Measurements from ENCODE around the gene NDUFS8.
A peak's percentile ranks its signal among the peaks of the same experiment; 100 is the strongest.

NDUFS8 gene

DNA sequence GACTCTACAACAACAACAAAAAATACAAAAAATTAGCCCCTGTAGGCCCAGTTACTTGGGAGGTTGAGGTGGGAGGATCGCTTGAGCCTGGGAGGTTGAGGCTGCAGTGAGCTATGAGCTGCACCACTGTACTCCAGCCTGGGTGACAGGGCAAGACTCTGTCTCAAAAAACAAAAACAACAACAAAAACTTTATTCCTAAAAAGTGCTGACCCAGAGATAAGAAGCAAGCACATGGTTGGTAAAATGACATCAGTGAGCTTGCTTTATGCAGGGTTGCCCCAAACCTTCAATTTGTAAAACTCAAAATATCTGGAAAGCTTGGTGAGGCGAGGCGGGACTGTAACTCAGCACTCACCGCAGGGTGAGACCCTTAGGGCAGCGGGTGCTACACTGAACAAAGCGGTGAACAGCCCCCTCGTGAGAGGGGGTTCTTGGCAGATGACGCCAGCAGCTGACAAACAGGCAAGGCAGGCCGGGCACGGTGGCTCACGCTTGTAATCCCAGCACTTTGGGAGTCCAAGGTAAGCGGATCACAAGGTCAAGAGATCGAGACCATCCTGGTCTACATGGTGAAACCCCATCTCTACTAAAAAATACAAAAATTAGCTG is 4.9 kb downstream of the NDUFS8 start:
- Histone ChIP-seq H3K9me3 (no peaks in the 10 kb centered on the region), H3K27ac (peak overlapping the region; percentile 99), H3K4me1 (ENCODE audit: control insufficient read depth in 1 of 2, insufficient read depth in 1 of 2, low read depth in 1 of 2, low read length in 1 of 2) (peaks cover 54 to 68% of the 10 kb centered on the region in 2 experiments), H3K4me3 (ENCODE audit: low read depth in 1 of 2, low read length in 1 of 2) (no peak overlapping the region), H3K27me3 (no peaks in the 10 kb centered on the region), H3K36me3 (no peaks in the 10 kb centered on the region)
- TF ChIP-seq, protein P1, sequence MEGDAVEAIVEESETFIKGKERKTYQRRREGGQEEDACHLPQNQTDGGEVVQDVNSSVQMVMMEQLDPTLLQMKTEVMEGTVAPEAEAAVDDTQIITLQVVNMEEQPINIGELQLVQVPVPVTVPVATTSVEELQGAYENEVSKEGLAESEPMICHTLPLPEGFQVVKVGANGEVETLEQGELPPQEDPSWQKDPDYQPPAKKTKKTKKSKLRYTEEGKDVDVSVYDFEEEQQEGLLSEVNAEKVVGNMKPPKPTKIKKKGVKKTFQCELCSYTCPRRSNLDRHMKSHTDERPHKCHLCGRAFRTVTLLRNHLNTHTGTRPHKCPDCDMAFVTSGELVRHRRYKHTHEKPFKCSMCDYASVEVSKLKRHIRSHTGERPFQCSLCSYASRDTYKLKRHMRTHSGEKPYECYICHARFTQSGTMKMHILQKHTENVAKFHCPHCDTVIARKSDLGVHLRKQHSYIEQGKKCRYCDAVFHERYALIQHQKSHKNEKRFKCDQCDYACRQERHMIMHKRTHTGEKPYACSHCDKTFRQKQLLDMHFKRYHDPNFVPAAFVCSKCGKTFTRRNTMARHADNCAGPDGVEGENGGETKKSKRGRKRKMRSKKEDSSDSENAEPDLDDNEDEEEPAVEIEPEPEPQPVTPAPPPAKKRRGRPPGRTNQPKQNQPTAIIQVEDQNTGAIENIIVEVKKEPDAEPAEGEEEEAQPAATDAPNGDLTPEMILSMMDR (IDR thresholded peaks at IDR 0.05): no peak

DNA sequence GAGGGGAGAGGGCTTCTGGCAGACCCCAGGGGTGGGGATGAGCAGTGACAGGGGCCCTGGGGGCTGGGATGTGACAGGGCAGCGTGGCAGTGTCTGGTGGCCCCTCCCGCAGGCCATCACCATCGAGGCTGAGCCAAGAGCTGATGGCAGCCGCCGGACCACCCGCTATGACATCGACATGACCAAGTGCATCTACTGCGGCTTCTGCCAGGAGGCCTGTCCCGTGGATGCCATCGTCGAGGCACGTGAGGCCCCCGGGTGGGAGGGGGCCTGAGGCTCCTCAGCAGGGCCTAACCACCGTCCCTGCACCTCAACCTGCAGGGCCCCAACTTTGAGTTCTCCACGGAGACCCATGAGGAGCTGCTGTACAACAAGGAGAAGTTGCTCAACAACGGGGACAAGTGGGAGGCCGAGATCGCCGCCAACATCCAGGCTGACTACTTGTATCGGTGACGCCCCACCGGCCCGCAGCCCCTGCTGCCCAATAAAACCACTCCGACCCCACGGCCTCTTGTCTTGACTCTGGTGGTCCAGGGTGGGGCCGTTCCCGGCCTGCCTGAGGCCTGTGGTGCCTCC is 5.7 kb downstream of the NDUFS8 start:
- Histone ChIP-seq H3K4me1 (ENCODE audit: control insufficient read depth in 1 of 2, insufficient read depth in 1 of 2, low read depth in 1 of 2, low read length in 1 of 2) (peaks cover 54 to 69% of the 10 kb centered on the region in 2 experiments), H3K27me3 (no peaks in the 10 kb centered on the region), H3K36me3 (peaks cover 8% of the 10 kb centered on the region), H3K4me3 (ENCODE audit: low read depth in 1 of 2, low read length in 1 of 2) (peak overlapping the region; percentile 87 to 100), H3K9me3 (no peaks in the 10 kb centered on the region), H3K27ac (peak overlapping the region; percentile 99)
- TF ChIP-seq, protein P1 (IDR thresholded peaks at IDR 0.05): no peak

DNA sequence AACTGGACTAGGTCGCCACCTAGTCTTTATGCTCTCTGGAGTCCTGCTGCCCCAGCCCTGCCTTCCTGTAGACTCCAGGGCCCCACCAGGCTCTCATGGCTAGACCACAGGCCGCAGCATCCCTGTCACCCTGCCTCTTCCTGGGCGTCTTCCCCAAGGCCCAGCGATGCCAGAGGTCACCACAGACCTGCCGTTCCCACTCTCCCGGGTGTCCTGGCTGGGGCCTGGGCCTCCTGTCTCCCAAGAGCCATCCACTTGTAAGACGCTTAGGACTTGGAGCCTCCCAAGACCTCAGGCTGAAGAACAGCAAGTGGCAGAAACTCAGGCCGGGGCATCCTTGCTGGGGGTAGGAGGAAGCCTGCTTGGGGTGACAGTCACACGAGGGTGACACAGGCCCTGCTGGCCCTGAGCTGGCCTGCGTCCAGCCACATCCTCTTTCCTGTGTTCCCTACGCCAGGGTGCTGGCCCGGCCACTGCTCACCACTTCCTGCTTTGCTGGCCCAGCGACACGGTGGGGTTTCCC is 6.3 kb downstream of the NDUFS8 start:
- H3K4me1 ChIP-seq (ENCODE audit: control insufficient read depth in 1 of 2, insufficient read depth in 1 of 2, low read depth in 1 of 2, low read length in 1 of 2): peaks cover 54 to 69% of the 10 kb centered on the region in 2 experiments
- TF ChIP-seq, protein P1 (IDR thresholded peaks at IDR 0.05): peak; percentile 50
- peak overlapping the region; percentile 99 for H3K27ac ChIP-seq

DNA sequence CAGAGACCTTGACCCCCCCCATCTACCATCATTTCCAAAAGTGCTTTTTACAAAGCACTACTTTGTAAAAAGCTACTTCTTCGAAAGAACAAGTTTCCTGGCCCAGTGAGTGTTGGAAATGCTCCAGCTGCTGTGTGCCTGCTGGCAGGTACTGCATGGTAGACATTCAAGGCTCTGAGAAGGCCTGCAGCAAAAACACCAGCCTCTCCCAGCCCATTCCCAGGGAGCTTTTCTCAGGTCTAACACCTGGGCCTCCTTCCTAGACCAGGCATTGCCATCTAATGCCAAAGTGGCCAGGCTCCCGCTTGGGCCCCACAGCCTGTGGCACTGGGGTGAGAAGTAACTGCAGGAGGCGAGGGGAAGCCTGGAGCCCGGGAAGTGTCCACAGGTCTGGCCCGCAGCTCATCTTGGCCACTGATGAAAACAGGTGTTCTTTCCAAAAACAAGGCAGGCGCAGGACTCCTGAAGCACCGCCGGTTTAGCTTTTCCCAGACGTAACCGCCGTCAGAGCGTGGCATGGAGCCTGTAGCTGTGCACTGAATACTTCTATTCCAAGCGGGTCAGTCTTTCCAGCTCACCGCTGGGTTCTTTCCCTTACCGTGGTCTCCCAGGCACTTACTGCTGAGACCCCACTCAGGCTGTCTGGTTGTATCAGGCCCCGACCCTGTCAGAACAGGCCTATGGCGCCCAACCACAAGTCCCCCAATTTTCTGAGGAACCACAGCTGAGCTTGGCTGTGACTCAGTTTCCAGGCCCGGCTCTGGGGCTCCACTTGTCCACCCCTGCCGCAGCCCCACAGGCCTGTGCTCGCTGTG is 7.1 kb downstream of the NDUFS8 start:
- peaks cover 59 to 68% of the 10 kb centered on the region in 2 experiments for H3K4me1 ChIP-seq (ENCODE audit: control insufficient read depth in 1 of 2, insufficient read depth in 1 of 2, low read depth in 1 of 2, low read length in 1 of 2)
- H3K36me3 ChIP-seq: peaks cover 22% of the 10 kb centered on the region
- H3K27me3 ChIP-seq: no peaks in the 10 kb centered on the region
- peak overlapping the region; percentile 99 for H3K27ac ChIP-seq
- TF ChIP-seq, protein P1 (IDR thresholded peaks at IDR 0.05): no peak
- H3K4me3 ChIP-seq (ENCODE audit: low read depth in 1 of 2, low read length in 1 of 2): peak overlapping the region; percentile 87 to 100
- no peaks in the 10 kb centered on the region for H3K9me3 ChIP-seq

More for the DNA sequence above, 6.3 kb downstream of the NDUFS8 start:
- Histone ChIP-seq H3K9me3 (no peaks in the 10 kb centered on the region), H3K36me3 (peaks cover 13% of the 10 kb centered on the region), H3K4me3 (ENCODE audit: low read depth in 1 of 2, low read length in 1 of 2) (peak overlapping the region; percentile 87 to 100), H3K27me3 (no peaks in the 10 kb centered on the region)

DNA sequence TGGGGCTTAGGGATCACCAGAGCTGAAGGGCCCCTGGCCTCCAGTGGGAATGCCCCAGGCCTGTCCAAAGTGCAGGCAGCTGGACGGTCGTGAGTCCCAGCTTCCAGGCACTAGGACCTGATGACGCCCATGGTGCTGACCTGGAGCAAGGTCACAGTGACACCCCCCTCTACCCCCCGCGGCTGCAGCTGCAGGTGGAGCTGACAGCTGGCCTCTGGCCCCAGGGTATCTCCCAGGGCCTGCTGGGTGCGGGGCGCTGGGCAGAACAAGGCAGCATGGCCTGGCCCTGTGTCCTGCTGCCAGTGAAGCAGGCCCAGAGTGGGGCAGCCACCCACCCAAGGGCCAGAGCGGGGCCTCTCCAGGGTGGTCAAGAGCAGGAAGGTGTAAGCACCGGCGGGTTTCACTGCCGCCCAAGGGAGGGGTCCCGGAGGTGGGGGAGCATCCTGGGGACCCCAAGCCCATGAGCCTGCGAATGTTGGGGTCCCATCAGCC is 7.8 kb downstream of the NDUFS8 start:
- Histone ChIP-seq H3K4me3 (ENCODE audit: low read depth in 1 of 2, low read length in 1 of 2) (peak overlapping the region; percentile 87 to 100), H3K9me3 (no peaks in the 10 kb centered on the region), H3K36me3 (peaks cover 28% of the 10 kb centered on the region), H3K27ac (peak overlapping the region; percentile 99), H3K27me3 (no peaks in the 10 kb centered on the region), H3K4me1 (ENCODE audit: control insufficient read depth in 1 of 2, insufficient read depth in 1 of 2, low read depth in 1 of 2, low read length in 1 of 2) (peaks cover 59 to 68% of the 10 kb centered on the region in 2 experiments)
- TF ChIP-seq, protein P1 (IDR thresholded peaks at IDR 0.05): no peak
